ENCODE results near the gene PRDM16.

Gene PRDM16

GRCh38 chr1:3192361-3192760 is 123.4 kb downstream of the PRDM16 start:
- DNase-seq: peak; percentile 12

GRCh38 chr1:3192825-3193224 is 123.8 kb downstream of the PRDM16 start:
- DNase-seq: no peak

- no peak for DNase-seq
These were observed 124.8 kb downstream of the PRDM16 start for GRCh38 chr1:3193811-3194210.

GRCh38 chr1:3194760-3195479 is 125.9 kb downstream of the PRDM16 start:
- DNase-seq: no peak

GRCh38 chr1:3195480-3195815 is 126.4 kb downstream of the PRDM16 start:
- no peak for DNase-seq

DNA sequence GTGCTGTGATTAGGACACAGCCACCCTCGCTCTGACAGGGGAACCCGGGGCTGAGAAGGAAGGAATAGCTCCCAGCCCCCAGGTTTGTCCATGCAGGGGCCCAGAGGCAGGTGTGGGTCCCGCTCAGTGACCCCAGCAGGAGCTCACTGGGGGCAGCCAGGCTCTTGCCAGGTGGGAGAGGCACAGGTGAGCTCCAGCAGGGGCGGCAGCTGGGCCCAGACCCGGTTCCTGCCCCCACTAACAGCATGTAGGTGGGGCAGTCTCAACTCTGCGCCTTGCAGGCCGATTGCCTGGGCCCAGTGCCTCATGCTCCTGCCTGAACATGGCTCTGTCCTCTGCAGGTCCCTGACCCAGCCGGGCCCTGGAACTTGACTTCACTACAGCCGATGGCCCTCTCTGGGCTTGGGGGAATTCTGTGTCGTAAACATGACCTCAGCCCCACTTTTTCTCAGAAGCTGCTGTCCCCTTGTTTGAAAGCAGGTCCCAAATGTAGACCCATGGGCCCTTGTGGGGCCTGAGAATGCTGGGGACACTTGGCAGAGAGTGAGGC is 127.0 kb downstream of the PRDM16 start:
- DNase-seq: no peak

DNA sequence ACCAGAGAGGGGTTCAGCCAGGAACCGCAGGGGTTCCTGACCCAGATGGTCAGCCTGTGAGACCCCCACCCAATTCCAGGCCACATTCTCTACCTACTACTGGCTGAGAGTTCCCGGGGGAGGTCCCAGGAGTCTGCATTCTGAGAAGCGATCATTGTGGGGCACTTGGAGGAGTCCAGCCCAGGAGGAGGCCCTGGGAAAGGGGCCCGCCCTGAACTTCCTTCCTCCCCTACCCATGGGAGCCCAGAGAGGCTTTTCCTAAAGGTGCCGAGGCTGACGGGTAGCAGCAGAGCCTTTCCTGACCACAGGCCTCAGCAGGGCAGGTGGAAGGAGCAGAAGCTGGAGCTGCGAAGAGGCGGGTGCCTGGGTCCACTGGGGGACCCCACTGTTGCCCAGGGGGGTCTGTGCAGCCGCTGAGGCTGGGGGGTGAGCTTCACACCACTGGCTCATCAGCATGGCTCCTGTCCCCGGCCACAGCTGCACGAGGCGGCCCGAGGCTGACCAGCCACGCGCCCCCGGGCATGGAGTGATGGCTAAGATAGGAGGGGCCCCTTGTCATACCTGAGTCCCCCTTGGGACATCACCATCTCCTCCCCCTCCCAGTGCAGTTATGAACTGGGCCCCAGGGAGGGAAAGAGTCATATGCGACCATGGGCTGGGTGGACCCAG is 127.7 kb downstream of the PRDM16 start:
- DNase-seq: no peak

DNA sequence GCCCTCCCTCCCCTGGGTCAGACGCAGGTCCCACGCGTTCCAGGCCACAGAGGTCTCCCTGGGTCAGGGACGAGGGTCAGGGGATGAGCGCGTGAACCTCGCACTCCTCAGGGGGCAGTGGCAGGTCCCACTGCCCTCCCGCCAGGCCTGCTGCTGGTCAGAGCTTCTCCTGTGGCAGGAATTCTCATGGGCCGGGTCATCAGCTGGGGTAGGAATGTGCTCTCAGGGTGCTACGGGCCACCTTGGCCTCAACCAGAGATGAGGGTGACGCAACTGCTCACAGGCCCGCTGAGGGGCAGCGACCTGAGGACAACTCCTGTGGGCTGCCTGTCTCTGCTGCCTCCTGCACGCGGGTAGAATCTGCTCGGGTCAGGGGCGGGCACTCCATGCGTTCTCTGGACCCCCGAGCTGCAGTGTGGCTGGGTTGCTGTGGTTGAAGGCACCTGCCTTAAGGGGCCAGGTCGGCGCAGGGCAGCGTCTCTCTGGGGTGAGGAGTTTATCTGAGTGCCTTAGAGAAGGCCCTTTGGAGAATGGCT is 128.8 kb downstream of the PRDM16 start:
- DNase-seq: no peak

DNA sequence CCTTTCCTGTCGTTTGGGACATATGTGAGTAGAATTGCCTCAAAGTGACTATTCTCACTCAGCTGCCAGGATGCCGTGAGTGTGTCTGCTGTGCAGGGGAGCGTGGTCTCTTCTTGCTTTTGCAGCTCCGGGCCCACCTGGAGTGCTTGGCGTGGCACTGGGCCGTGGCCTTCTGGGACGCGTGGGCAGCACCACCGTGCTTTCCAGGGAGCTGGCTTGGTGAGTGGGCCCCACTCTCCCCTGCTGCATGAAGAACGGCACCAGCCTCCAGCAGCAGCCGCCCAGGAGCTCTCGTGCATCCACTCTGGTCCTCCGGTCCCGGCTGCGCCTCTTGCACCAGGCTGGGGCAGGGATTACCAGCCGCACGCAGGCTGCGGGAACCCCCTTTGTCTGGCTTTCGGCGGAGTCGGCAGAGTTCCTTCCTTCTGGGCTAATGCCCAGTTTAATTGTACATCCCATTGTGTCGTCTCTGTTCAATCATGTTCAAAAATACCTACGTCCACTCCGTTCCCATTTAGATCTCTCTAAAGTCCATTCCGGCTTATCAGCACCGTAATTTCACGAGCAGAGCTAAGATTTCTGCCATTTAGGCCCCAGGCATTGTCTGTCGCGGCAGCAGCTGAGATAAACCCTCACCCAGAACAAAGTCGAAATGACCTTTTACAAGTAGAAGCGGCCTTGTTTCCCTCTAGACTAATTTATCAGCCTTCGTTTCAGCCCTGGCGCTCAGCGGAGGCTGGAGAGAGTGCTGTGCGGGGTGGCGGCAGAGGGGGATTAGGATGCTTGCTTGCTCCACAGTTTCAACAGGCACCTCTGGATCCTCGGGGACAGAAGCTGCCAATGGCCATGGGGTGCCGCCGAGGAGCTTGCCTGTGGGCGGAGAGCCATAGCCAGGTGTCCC is 129.6 kb downstream of the PRDM16 start:
- no peak for DNase-seq

GRCh38 chr1:3204725-3205124 is 135.7 kb downstream of the PRDM16 start:
- no peak for DNase-seq

- DNase-seq: no peak
These were observed 136.8 kb downstream of the PRDM16 start for GRCh38 chr1:3205815-3206214.

- DNase-seq: no peak
These were observed 137.7 kb downstream of the PRDM16 start for GRCh38 chr1:3206696-3207095.

DNA sequence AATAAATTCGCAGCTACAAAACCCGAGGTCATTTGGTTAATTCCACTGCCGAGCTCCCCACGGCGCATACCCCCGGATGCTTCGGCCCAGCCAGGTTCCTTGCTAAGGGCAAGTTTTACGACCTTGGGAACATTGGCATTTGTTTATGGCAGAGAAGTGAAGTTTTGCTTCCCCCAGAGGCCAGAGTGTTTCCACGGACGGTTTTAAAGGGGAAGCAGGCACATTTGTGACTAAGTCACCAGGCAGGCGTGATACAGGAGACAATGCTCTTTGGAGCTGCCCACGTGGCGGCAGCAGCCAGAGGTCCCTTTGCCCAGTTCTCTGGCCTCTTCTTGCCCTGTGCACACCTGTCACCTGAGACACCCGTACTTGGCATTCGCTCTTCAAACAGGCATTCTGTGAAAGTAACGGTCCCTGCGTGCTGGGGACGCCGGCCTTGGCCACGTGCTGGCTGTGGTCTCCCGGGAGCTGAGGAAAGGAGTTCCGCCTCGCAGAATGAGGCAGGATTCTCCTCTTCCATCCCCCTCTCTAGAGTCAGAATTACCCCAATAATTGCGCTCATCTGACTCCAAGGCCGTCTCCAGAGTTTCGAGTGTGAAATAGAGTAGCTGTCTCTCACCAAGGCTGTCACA is 138.3 kb downstream of the PRDM16 start:
- no peak for DNase-seq

DNA sequence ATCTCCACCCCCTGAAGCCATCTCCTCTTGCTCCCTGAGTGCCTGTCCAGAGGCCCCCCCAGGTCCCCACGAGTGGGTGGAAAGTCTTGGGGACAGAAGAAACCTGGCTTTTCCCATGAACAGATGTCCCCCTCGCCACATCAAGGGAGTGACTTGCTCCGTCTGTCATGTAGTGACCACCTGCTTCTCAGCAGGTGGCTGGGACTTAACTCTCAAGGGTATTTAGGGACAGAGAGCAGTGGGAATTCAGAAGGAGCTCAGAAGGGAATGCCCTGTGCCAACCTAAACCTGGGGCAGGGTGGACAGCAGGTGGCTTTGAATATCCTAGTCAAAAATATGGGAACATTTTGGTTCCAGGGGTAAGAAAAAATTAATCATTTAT is 139.8 kb downstream of the PRDM16 start:
- no peak for DNase-seq

GRCh38 chr1:3209201-3209600 is 140.2 kb downstream of the PRDM16 start:
- no peak for DNase-seq

DNA sequence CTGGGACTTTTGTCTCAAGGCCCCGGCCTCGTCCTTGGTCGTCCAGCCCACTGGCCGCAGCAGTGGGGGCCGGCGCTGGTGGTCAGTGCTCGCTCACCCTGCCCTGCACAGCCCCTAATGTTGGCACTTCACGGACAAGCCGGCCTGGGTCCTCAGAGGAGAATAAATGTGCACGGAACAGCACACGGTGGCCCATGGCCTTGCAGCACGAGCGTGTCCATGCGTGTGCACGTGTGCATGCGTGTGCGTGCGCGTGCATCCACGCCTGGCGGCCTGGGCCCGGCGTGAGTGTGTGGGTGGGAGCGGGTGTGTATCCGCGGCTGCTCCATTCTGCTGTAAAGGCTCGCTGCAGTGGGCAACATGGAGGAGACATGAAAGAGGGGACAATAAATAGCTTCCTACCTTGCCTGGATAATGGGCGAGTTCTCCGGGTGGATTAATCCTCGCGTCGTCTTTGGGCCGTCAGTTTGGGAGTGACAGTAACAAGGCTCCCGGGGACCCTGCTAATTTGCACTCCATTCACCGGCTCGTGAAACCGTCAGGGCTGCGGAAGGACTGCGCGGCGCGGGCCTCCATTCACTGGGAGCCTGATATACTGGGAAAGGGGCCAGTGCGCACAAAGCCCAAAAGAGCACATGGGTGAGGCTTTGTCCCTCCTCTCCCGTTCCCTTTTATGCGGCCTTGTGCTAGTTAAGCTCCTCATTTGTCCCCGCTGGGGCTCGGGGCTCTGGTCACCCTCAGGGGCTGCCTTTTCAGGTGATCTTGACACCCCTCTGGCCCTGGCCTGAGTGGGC is 142.8 kb downstream of the PRDM16 start:
- no peak for DNase-seq

GRCh38 chr1:3212453-3213355 is 143.7 kb downstream of the PRDM16 start:
- DNase-seq: peak; percentile 0

- no peak for DNase-seq
These were observed 144.7 kb downstream of the PRDM16 start for GRCh38 chr1:3213730-3214129.

DNA sequence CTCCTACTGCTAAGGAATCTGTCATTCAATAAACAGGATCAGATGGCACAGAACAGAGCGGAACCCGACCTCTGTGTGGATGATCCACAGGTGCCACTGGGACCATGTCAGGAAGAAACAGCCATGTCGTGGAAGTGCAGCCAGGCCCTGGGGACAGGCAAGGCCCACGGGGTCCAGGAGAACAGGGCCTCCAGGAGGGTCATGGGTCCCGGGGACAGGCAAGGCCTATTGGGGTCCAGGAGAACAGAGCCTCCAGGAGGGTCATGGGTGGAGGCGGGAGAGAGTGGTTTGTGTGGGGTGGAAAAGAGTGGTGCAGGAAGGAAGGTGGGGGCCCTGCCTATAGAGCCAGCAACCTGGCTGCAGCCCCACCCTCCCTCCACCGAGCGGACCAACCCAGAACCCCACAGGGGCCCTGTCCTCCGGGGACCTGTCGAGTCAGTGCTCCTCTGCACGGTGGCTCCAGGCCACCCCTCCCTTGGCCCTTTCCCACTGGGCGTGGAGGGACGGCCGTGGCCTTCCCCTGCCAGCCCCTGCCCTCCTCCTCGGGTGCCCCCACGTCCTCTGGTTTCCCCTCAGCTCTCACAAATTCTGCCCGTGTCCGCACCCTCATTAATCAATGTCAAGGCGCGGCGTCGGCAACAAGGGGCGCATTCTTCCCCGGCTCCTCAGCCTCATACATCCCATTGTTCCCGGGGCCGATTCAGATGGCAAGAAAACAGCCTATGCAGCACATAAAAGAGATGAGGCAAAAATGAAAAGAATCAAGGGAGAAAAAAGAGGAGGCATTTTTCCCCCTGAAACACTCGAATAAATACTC is 146.4 kb downstream of the PRDM16 start:
- DNase-seq: no peak

DNA sequence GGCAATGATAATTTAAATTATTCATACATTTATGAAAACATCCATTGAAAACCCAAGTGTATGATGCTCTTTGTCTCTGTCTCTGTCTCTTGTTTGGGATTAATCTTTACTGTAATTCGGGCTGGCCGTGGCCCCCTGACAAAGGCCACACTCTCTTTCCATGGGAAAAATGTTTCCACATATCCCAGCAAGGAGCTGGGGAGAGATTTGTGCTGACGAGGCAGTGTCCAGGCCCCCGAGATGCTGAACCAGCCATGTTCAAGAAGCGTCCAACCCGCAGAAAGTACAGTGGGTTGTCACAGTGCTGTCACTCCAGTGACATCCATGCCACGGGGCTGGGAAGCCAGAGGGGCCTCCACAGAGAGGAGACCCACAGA is 147.0 kb downstream of the PRDM16 start:
- no peak for DNase-seq

Data from inflammatory macrophage treated with lipopolysaccharide for 4 hours (primary cell).